GM21515 (cell line): ENCODE results near the gene SLC27A3.
A peak's percentile ranks its signal among the peaks of the same experiment; 100 is the strongest.
"Not testable (repeated sequence)": the region's sequence is repeated elsewhere in the genome, so short reads cannot be mapped to it uniquely, and the experiment has no call there.

ENCODE experiments used
- ATAC-seq: cut with Tn5 transposase; IDR thresholded peaks from one replicate; pipeline ENCODE4 v1.9.1; 2021; ENCODE audit not compliant: unreplicated experiment

SLC27A3 gene

DNA sequence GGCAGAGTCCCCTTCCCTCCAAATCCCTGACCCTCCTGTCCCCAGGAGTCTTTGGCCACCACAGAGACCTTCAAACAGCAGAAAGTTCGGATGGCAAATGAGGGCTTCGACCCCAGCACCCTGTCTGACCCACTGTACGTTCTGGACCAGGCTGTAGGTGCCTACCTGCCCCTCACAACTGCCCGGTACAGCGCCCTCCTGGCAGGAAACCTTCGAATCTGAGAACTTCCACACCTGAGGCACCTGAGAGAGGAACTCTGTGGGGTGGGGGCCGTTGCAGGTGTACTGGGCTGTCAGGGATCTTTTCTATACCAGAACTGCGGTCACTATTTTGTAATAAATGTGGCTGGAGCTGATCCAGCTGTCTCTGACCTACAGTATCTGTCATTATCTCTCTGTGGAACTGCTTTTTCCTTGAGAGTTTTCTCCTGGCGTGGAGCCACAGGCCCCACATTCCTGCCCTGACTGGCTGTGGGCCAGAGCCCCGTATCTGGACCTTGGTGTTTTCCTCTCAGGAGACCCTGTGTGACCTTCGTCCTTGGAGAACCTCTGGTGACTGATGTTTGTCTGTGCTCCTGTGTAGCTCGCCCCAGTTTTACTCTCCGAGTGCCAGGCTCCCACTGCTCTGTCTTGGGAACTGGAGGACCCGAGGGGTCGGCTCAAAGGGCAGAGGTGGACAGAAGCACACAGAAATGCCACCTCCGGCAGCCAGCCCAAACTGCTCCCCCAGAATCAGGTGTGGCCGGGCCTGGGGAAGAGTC lies 4.8 kb downstream of the SLC27A3 start:
- no peak for ATAC-seq

DNA sequence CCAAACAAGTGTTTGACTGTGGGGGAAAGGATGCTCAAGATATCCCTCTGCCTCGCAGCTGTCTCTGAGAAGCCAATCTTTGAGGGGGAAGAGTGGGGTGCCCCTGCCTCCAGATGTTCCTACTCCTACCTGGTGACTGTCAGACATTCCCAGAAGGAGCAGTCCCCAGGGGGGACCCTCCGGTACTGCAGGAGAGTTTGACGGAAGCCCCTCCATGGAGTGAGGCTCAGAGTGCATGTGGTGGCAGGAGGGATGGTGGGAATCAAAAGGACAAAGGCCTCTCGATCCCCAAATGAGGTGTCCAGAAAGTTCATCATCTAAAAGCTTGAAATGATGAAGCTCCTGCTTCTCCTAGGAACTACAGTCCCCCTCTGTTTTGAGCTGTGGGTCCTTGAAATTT lies 5.3 kb downstream of the SLC27A3 start:
- no peak for ATAC-seq

DNA sequence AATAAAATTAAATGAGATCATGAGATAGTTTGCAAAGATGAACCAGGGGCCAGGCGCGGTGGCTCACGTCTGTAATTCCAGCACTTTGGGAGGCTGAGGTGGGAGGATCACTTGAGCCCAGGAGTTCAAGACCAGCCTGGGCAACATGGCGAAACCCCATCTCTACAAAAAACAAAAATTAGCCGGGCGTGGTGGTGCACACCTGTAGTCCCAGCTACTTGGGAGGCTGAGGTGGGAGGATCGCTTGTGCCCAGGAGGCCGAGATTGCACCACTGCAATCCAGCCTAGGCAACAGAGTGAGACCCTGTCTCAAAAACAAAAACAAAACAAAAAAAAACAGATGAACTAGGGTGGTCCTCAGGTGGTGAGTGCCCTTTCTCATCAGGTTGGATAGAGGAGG lies 7.4 kb downstream of the SLC27A3 start:
- not testable (repeated sequence) for ATAC-seq

DNA sequence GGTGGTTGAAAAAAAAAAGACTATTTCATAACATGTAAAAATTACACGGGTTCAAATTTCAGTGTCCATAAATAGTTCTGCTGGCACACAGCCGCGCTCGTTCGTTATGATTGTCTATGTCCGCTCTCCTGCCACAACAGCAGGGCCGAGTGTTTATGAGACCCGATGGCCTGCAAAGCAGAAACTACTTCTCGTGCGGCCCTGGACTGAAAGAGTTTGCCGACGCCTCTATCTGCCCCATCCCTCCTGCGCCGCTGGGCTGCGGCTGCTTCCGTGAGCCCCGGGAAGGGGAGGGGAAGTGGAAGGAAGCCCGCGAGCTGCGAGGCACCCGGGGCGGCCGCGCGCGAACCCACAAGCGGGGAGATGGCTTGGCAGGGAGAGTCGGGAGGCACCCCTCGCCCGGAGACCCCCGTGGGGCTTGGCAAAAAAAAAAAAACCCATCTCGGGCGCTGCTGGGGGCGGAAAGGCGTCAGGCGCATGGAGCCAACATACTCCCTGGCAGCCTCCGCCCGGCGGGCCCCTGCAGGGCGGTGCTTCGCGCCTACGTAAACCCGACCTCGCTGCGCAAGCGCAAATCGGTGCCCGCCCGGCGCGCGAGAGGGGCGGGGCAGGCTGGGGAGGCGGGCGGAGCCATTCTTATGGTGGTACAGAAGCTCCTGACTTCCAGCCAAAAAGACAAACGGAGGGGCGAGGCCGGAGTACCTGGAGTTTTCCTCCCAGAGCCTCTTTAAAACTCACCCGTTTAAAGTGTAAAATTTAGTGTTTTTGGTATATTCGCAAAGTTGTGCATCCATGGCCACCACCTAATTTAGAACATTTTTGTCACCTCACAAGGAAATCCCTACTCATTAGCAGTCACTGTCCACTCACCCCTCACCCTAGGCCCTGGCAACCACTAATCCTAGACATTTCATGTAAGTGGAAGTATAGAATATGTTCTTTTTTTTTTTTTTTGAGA lies 8.3 kb downstream of the SLC27A3 start:
- ATAC-seq, result peak; percentile 83

DNA sequence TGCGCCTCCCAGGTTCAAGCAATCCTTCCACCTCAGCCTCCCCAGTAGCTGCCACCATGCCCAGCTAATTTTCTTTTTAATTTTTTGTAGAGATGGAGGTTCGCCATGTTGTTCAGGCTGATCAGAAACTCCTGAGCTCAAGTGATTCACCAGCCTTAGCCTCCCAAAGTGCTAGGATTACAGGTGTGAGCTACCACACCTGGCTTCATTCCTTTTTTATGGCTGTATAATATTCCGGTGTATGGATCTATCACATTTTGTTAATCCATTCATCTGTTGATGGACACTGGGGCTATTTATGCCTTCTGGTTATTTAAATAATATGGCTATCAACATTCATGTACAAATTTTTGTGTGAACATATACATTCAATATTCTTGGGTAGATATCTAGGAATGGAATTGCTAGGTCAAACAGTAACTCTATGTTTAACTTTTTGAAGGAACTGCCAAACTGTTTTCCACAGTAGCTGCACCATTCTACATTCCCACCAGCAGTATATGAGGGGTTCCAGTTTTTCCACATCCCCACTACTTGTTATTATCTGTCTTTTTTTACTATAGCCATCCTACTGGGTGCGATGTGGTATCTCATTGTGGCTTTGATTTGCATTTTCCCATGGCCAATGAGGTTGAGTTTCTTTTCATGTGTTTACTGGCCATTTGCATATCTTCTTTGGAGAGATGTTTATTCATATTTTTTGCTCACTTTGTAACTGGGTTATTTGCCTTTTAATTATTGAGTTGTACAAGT lies 11.0 kb downstream of the SLC27A3 start:
- ATAC-seq, result no peak

DNA sequence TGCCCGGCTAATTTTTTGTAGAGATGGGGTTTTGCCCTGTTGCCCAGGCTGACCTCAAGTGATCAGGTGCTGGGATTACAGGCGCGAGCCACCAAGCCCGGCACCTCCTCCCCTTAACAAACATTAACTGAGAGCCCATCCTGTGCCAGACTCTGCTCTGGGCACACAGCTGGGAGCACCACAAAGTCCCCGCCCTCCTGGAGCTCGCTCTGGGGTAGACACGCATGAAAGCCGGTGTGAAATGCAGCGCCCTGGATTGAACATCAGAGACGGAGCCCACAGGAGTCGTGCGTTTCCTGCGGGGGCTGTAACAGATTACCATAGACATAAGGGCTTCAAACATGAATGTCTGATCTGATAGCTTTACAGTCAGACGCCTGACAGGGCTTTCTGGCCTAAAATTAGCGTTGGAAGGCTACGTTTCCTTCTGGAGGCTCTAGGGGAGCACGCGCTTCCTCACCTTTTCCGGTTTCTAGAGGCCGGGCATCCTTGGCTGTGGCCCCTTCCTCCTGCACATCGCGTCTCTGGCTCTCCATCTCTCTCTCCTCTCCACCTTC lies 14.3 kb downstream of the SLC27A3 start:
- no peak for ATAC-seq

DNA sequence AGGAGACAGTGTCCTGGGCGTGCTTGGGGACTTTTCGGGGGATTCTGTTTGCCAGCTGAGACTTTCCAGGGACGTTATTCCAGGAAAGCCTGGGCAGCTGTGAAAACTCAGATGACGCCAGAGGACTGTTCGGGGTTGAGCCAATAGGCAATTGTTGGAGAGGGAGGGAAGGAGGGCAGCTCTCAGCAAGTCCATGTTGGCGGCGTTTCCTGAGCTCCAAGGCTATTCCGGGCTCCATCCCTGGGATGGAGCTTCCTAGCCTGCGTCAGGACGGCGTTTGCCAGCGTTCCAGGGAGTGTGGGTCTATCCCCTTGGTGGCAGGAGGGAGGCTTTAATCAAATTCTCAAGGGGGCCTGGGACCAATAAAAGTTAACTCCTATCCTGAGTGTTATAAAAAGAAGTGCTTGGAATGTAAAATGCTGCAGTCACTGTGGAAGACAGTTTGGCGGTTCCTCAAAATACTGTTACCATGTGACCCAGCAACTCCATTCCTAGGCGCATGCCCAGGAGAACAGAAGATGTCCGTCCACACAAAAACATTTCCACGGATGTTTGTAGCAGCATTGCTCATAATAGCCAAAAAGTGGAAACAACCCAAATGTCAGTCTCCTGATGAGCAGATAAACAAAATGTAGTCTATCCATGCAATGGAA lies 15.2 kb downstream of the SLC27A3 start:
- ATAC-seq, result peak; percentile 2

DNA sequence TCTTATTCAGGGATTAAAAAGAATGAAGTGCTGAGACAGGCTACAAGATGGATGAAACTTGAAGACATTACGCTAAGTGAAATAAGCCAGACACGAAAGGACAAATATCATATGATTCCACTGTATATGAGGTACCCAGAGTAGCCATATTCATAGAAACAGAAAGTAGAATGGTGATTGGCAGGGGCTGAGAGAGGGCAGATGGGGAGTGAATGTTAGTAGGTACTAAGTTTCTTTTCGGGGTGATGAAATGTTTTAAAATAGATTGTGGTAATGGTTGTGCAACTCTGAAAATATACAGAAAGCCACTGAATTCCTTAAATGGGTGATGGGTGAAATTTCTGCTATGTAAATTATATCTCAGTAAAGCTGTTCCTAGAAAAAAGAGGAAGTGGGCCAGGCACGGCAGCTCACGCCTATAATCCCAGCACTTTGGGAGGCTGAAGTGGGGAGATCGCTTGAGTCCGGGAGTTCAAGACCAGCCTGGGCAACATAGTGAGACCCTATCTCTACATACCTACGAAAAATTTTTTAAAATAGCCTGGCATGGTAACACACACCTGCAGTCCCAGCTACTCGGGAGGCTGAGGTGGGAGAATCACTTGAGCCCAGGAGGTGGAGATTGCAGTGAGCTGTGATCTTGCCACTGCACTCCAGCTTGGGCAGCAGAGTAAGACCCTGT lies 15.9 kb downstream of the SLC27A3 start:
- ATAC-seq, result peak; percentile 70

DNA sequence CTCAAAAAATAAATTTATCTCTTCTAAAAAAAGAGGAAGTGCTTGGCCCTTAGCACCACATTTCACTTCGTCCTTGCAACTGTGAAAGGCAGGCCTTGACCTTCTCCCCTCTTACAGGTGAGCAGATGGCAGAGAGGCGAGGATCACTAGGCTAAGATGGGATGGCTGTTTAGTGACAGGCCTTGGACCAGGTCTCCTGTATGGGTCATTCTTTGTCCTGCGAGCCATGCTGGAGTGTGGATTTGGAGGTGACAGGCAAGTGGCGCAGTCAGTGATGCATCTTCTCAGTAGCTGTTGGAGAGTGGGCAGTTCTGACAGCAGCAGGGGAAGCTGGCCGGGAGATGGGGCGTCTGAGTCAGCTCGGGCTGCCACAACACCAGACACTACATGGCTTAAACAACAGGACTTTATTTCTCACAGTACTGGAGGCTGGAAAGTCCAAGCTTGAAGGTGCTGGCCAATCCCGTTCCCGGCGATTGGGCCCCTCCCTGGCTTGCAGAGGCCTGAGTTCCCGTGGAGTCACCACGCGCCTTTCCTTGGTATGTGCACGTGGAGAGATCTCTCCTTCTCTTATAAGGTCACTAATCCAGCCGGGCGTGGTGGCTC lies 16.5 kb downstream of the SLC27A3 start:
- peak; percentile 6 for ATAC-seq

DNA sequence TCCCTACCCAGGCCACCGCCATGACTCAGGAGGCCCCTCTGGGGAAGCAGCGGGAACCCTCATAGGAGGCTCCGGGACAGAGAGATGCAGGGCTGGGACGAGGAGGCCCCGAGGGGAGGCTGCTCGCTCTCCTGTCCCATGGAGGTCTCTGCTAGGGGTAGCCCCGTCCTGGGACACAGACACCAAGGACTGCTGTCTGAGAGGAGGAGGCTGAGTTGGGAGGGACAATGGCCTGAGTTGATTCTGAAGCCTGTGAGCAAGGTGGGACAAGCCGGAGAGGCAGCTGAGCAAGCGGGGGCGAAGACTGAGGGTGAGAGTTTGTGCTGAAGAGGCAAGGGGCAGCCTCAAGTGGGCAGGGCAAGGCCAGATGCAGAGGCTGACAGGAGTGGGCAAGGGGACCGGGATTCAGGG lies 17.4 kb downstream of the SLC27A3 start:
- ATAC-seq, result no peak

DNA sequence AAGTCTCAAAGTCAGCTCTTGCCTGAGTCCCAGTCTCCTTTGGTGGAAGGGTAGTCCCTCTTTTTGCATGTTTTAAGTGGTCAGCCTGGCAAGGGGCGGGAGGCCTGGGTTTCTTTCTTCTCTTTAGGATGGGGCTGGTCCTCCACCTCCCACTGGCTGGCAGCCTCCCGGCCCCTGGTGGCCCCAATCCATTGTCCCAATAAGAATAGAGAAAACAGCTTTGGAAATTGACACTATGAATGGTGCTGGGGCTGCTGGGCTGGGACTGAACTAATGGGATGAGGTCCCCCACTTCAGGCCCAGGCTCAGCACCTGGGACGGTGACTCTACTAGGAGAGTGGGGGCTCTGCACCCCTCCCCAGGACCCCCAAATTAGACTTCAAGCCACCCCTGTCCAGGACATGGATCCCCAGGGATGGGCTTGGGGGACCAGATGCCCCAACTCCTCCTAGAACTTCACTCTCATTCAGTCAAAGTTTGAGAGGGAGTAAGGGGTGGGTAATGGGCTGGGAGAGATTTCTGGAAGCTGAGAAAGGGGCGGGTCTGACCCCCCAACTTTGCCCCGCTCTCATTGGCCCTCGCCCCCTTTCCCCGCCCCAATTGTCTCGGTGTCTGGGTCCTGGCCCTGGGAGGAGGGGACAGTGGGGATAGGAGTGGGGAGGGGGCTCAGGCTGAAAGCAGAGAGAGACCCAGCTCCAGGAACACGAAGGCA lies 18.2 kb downstream of the SLC27A3 start:
- no peak for ATAC-seq

DNA sequence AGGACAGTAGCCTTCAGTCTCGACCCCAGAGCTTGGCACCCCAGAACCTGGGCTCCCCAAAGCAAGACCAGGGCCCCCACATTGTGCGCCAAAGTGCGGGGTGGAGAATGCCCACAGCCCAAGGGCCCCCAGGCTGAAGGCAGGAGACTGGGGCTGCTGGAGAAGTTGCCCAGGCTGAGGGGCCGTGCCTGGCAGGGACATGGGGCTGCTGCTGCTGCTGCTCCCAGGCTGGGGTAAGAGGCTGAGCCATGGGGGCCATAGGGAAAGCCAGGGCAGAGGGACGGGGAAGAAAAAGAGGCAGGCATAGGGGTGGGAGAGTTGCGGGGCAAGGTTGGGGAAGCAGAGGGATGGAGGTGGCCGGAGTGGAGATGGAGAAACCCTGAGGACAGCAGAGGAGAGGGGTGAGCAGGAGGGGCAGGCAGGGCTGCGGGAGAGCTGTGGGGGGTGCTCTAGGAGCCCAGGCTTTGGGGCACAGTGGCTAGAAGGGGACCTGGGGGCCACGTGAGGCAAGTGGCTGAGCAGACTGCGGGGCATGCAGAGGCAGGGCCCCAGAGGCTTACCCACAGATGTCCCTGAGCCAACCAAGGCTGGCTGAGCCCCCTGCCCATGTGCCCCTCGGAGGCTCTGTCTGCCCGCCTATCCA lies 18.9 kb downstream of the SLC27A3 start:
- ATAC-seq, result no peak

DNA sequence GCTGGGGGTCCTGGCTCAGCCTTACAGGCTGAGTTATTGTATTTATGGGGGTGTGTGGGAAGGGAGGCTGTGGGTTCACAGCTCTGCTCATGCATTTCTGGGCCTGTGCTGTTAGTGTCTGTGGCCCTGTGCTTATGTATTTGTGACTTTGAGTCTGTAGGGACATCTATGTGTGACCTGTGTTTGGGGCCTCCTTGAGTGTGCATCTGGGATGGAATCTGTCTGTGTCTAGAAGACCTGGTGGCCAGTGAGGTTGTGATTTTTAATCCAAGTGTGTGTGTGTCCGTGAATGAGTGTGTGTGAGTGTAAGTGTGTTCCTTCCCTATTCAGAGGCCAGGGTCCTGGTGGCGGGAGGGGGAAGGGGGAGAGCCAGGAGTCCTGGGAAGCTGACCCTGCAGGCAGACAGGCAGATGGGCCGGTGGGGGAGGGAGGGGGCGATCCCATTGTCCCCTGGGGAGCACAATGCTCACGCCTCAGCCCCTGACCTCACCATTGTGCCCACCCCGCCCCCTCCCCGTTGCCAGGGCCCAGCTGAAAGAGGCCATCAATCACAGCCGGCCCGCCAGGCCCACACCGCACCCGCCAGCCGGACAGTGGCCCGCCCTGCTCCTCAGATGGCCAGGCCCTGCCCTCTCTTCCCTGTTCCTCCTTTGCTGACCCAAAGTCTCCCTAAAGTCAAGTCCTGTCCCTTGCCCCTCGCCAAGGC lies 19.6 kb downstream of the SLC27A3 start:
- ATAC-seq, result no peak

DNA sequence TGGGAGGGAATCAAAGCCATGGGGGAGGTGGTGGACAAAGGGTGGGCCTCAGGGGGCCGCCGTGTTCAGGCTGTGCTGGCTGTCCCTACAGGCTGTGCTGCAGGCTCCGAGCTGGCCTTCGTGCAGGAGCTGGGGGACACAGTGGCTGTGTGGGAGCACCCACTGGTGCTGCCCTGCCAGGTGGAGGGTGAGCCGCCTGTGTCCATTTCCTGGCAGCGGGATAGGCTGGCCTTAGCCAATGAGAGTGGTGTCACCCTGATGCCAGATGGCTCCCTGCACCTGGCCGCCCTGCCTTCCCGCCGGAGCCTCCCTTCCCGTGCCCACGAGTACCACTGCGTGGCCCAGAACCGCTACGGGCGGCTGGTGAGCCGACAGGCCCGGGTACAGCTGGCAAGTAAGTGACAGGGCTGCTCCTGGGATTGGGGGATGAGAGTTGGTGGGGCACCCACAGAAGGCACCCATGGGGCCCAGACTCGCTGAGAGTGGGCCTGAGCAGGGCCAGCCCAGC lies 20.2 kb downstream of the SLC27A3 start:
- no peak for ATAC-seq

DNA sequence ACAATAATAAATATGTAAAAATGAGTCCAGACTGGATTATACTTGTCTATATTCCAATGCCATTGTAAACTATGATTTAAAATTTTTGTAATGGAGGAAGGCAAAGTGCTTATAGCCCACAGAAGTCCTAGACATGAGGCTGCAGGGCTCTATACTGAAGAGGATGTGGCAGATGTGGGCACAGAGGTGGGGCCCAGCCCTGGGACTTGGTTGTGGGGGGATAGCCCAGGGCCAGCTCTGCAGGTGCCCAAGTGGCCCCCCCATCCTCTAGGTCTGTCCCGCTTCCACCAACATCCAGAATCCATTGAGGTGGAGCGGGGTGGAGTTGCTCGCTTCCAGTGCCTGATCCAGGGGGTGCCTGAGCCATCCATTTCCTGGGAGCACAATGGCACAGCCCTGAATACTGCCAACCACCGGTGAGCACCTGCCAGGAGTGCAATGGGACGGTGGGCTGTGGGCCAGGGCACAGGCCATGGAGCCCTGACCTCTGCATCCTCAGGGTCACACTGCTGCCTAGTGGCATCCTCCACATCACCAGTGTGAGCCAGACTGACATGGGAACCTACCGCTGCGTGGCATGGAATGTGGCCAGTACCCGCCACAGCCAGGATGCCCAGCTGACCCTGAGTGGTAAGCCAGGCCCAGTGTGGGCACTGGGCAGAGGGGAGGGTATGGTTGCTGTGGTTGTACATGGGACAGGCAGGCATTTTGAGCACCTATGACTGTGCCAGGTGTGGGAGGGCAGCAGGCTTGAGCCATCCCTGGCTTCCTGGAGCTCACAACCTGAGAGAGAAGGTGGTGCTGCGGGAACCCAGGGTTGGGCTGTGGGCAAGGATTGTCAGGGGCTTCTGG lies 21.0 kb downstream of the SLC27A3 start:
- no peak for ATAC-seq

DNA sequence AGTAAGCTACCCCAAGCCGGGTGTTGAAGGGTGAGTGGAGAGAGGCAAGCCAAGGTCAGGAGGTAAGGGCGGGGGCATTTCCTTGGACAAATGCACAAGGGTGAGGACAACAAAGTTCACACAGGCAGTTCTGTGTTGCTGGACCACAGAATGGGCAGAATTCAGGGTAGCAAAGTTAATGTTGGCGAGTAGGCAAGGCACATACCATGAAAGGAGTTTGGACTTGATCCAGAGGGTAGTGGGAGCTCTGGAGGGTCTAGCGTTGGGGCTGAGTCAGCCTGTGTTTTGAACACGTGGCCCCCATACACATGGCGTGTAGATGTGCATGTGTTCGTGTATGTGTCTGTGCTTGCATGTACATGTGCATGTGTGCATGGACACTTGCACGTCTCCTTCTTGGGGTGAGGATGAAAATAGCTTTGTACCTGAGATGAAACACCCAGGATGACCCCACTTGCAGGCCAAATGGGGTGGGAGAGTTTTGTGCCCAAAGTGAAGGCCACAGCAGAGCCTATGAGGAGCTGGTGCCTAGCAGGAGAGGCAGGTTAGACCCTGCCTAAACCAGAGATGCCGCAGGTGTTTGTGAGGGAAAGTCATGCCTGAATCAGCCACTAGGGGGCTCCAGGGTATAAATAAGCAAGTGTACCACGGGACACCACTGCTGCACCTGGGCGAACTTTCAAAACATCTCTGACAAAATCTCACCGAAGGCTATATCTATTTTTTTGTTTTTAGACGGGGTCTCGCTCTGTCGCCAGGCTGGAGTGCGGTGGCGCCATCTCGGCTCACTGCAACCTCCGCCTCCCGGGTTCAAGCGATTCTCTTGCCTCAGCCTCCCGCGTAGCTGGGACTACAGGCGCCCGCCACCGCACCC lies 21.8 kb downstream of the SLC27A3 start:
- no peak for ATAC-seq
